Smooth muscle cell (in vitro differentiated cells): ENCODE measurements around the gene CCDC190. TPM values are rescaled to one million over a fixed set of nuclear protein-coding genes. Genes with fewer than 3 reads are reported as not detected.

ENCODE experiments used
- DNase-seq: peaks from one replicate; lab custom pipeline; 2025; ENCODE audit not compliant: unreplicated experiment; lab: John Stamatoyannopoulos, UW
- H2AFZ ChIP-seq: fragments of 200-600 bp; sonication (generic); 2 replicates; pipeline ENCODE4 v1.6.0; 2016; ENCODE audit warnings: antibody characterized with exemption, low read depth, mild to moderate bottlenecking
- H3F3A ChIP-seq: fragments of 200-600 bp; sonication (generic); 2 replicates; pipeline ENCODE4 v1.6.0; 2017; ENCODE audit warnings: antibody characterized with exemption, low read depth
- H3K27ac ChIP-seq: fragments of 200-600 bp; sonication (generic); 2 replicates; pipeline ENCODE4 v1.5.1; 2016; ENCODE audit warnings: low read depth, mild to moderate bottlenecking
- H3K27me3 ChIP-seq: fragments of 200-600 bp; sonication (generic); 2 replicates; pipeline ENCODE4 v1.6.1; 2016; ENCODE audit warnings: low read depth, mild to moderate bottlenecking
- H3K36me3 ChIP-seq: fragments of 200-600 bp; sonication (generic); 2 replicates; pipeline ENCODE4 v1.5.1; 2016; ENCODE audit warnings: low read depth
- H3K4me1 ChIP-seq: fragments of 200-600 bp; sonication (generic); 2 replicates; pipeline ENCODE4 v1.5.1; 2016; ENCODE audit warnings: low read depth
- H3K4me2 ChIP-seq: fragments of 200-600 bp; sonication (generic); 2 replicates; pipeline ENCODE4 v1.6.0; 2016; ENCODE audit warnings: mild to moderate bottlenecking
- H3K4me3 ChIP-seq: fragments of 200-600 bp; sonication (generic); 2 replicates; pipeline ENCODE4 v1.5.1; 2016; ENCODE audit warnings: mild to moderate bottlenecking
- H3K79me2 ChIP-seq: fragments of 200-600 bp; sonication (generic); 2 replicates; pipeline ENCODE4 v1.6.0; 2016; ENCODE audit warnings: low read depth, mild to moderate bottlenecking
- H3K9ac ChIP-seq: fragments of 200-600 bp; sonication (generic); 2 replicates; pipeline ENCODE4 v1.6.0; 2016; ENCODE audit warnings: low read depth
- H3K9me3 ChIP-seq: fragments of 200-600 bp; sonication (generic); replicated peaks from 2 replicates; pipeline ENCODE4 v1.5.1; 2016; ENCODE audit warnings: low read depth
- H4K20me1 ChIP-seq: fragments of 200-600 bp; sonication (generic); 2 replicates; pipeline ENCODE4 v1.6.0; 2016; ENCODE audit warnings: low read depth
- CTCF ChIP-seq: fragments of 200-600 bp; sonication (generic); IDR thresholded peaks from 2 replicates; pipeline ENCODE4 v1.5.1; 2017; ENCODE audit warnings: borderline replicate concordance, mild to moderate bottlenecking, antibody characterized with exemption; ENCODE audit not compliant: insufficient read depth, poor library complexity, severe bottlenecking
- WGBS: methylation state at CpG from one replicate; pipeline ENCODE4 v1.1.7; 2016; ENCODE audit warnings: low lambda C conversion rate; 5-methylcytosine and 5-hydroxymethylcytosine counted together
- polyA plus RNA-seq: library from polyadenylated mRNA; unstranded; fragments of >200 nt; fragmentation: Nextera tagmentation; extraction: Ambion mirVana; gene quantifications from 2 replicates; pipeline ENCODE4 v1.2.1, GENCODE V29; 2016
- total RNA-seq: library from RNA; depleted of rRNA; stranded (reverse); fragments of >200 nt; gene quantifications from 2 replicates; pipeline ENCODE4 v1.2.3, GENCODE V29; 2014

CCDC190 gene
- total and polyA plus RNA-seq, 2 experiments from 2014 or later = not detected

- Histone ChIP-seq H3F3A (no peaks in the 10 kb centered on the region), H3K27me3 (no peaks in the 10 kb centered on the region), H3K9me3 (no peaks in the 10 kb centered on the region), H3K9ac (no peak overlapping the region), H2AFZ (no peak overlapping the region), H3K4me2 (no peak overlapping the region), H4K20me1 (no peaks in the 10 kb centered on the region), H3K4me3 (no peak overlapping the region), H3K36me3 (no peaks in the 10 kb centered on the region), H3K79me2 (no peaks in the 10 kb centered on the region), H3K27ac (no peak overlapping the region), H3K4me1 (no peaks in the 10 kb centered on the region)
- WGBS = 81% methylated on average over 16 of the region's 16 CpGs
- TF ChIP-seq CTCF = no peak
- DNase-seq = no peak
Observed at GRCh38 chr1:162846256-162847212, 14.4 kb downstream of the CCDC190 start.

- no peak overlapping the region for H3K27ac ChIP-seq
- no peaks in the 10 kb centered on the region for H3K27me3 ChIP-seq
- no peaks in the 10 kb centered on the region for H3K79me2 ChIP-seq
- H3K4me2 ChIP-seq = no peak overlapping the region
- H3K9ac ChIP-seq = no peak overlapping the region
- no peak overlapping the region for H2AFZ ChIP-seq
- H3K4me1 ChIP-seq = no peaks in the 10 kb centered on the region
- no peak overlapping the region for H3K4me3 ChIP-seq
- H3F3A ChIP-seq = no peaks in the 10 kb centered on the region
- no peak for TF ChIP-seq CTCF
- H3K9me3 ChIP-seq = no peaks in the 10 kb centered on the region
- DNase-seq = no peak
- WGBS = 92% methylated on average over 1 of the region's 1 CpG
- H3K36me3 ChIP-seq = no peaks in the 10 kb centered on the region
- H4K20me1 ChIP-seq = no peaks in the 10 kb centered on the region
Observed at GRCh38 chr1:162844153-162844552, 16.8 kb downstream of the CCDC190 start.

- Histone ChIP-seq H3K36me3 (no peaks in the 10 kb centered on the region), H3K27me3 (no peaks in the 10 kb centered on the region), H3K79me2 (no peaks in the 10 kb centered on the region), H3F3A (no peaks in the 10 kb centered on the region), H3K27ac (no peak overlapping the region), H2AFZ (no peak overlapping the region), H3K4me1 (no peaks in the 10 kb centered on the region), H4K20me1 (no peaks in the 10 kb centered on the region), H3K4me2 (no peak overlapping the region), H3K9me3 (peaks cover 6% of the 10 kb centered on the region), H3K9ac (no peak overlapping the region), H3K4me3 (no peak overlapping the region)
- TF ChIP-seq CTCF = no peak
- no peak for DNase-seq
Observed at GRCh38 chr1:162840250-162840839, 20.6 kb downstream of the CCDC190 start.
